MCF 10A (cell line): Measurements from ENCODE around the gene NPC1L1. TPM values are rescaled to one million over a fixed set of nuclear protein-coding genes. Genes with fewer than 3 reads are reported as not detected.

Experiments
- BruUV-seq: library from RNA; stranded (reverse); fragments of 400-500 nt; replicated peaks from 2 replicates; lab custom pipeline; 2021; lab: Mats Ljungman, UMichigan
- CTCF ChIA-PET: fragments of 300-600 bp; sonication (Branson Sonifier 250); formaldehyde crosslinking; extraction: SDS; loops from one replicate; lab custom pipeline; 2021; ENCODE audit warnings: antibody characterized with exemption, inconsistent platforms; lab: Yijun Ruan, JAX
- POLR2A ChIA-PET: fragments of 300-600, 350-650 bp; sonication (Branson Sonifier 250); formaldehyde crosslinking; extraction: SDS; loops from one replicate; lab custom pipeline; 2020; ENCODE audit warnings: antibody characterized with exemption, inconsistent platforms; lab: Yijun Ruan, JAX
- DNase-seq: peaks from one replicate; pipeline ENCODE4 v3.0.0-alpha.2; 2018; ENCODE audit not compliant: unreplicated experiment
- H3K27ac Mint-ChIP-seq: one replicate; pipeline ENCODE4 v1.8.0; 2022; ENCODE audit warnings: mild to moderate bottlenecking, low read depth, mixed read lengths; ENCODE audit not compliant: unreplicated experiment
- H3K27me3 Mint-ChIP-seq: one replicate; pipeline ENCODE4 v1.8.0; 2022; ENCODE audit warnings: mixed read lengths; ENCODE audit not compliant: insufficient read depth, unreplicated experiment
- H3K36me3 Mint-ChIP-seq: one replicate; pipeline ENCODE4 v1.8.0; 2022; ENCODE audit warnings: mild to moderate bottlenecking, moderate library complexity, mixed read lengths; ENCODE audit not compliant: insufficient read depth, unreplicated experiment
- H3K4me1 Mint-ChIP-seq: one replicate; pipeline ENCODE4 v1.8.0; 2022; ENCODE audit warnings: mixed read lengths; ENCODE audit not compliant: insufficient read depth, unreplicated experiment
- H3K4me3 Mint-ChIP-seq: one replicate; pipeline ENCODE4 v1.8.0; 2022; ENCODE audit warnings: mild to moderate bottlenecking, moderate library complexity, mixed read lengths; ENCODE audit not compliant: unreplicated experiment
- H3K9me3 Mint-ChIP-seq: one replicate; pipeline ENCODE4 v1.8.0; 2022; ENCODE audit warnings: mixed read lengths; ENCODE audit not compliant: unreplicated experiment
- intact Hi-C: fragments of 100-400 bp; cut with micrococcal nuclease; formaldehyde crosslinking; loops from 2 replicates; pipeline ENCODE4 v1.14.1; 2022
- total RNA-seq: library from RNA; stranded (reverse); gene quantifications from 2 replicates; pipeline ENCODE4 v1.2.3, GENCODE V29; 2022
- TF ChIP-seq, protein P1 (sequence below): fragments of 200-600 bp; IDR thresholded peaks from one replicate; pipeline ENCODE4 v1.8.0; 2022; ENCODE audit warnings: antibody characterized with exemption, mild to moderate bottlenecking; ENCODE audit not compliant: unreplicated experiment

The NPC1L1 gene
- total RNA-seq, 1 experiment from 2014 or later = 0.07 TPM

DNA sequence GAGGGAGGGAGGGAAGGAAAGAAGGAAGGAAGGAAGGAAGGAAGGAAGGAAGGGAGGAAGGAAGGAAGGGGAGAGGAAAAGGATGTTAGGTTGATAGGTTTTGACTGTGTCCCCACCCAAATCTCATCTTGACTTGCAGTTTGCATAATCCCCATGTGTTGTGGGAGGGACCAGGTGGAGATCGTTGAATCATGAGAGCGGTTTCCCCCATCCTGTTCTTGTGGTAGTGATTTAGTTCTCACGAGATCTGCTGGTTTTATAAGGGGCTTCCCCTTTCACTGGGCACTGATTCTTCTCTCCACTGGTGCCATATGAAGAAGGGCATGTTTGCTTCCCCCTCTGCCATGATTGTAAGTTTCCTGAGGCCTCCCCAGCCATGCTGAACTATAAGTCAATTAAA is 35.5 kb downstream of the NPC1L1 start:
- Mint-ChIP-seq H3K36me3 (peaks cover 6% of the 10 kb centered on the region), H3K9me3 (peaks cover 7% of the 10 kb centered on the region)
- TF ChIP-seq, protein P1, sequence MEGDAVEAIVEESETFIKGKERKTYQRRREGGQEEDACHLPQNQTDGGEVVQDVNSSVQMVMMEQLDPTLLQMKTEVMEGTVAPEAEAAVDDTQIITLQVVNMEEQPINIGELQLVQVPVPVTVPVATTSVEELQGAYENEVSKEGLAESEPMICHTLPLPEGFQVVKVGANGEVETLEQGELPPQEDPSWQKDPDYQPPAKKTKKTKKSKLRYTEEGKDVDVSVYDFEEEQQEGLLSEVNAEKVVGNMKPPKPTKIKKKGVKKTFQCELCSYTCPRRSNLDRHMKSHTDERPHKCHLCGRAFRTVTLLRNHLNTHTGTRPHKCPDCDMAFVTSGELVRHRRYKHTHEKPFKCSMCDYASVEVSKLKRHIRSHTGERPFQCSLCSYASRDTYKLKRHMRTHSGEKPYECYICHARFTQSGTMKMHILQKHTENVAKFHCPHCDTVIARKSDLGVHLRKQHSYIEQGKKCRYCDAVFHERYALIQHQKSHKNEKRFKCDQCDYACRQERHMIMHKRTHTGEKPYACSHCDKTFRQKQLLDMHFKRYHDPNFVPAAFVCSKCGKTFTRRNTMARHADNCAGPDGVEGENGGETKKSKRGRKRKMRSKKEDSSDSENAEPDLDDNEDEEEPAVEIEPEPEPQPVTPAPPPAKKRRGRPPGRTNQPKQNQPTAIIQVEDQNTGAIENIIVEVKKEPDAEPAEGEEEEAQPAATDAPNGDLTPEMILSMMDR = no peak

DNA sequence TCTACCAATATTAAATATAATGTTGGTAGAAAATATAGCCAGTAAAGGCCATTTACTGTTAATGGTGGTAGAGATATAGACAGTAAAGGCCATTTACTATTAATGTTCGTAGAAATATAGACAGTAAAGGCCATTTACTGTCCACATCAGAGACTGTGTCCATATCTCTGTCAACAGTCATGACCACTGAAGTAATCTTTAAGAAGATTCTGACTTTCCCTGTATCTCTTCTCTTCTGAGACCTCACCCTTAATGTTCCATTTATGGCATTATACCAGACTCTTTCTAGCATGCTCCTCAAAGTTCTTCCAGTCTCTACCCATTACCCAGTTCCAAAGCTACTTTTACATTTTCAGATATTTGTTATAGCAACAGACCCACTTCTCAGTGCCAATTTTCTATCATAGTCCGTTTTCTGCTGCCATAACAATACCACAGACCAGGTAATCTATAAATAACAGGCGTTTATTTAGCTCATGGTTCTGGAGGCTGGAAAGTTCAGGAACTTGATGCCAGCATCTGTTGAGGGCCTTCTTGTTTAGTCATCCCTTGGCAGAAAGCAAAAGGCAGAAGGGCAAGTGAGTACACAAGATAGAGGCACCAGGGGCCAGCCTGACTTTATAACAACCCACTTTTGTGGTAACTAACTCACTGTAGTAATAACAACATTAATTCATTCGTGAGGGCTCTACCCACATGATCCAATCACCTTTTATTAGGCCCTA is 42.7 kb downstream of the NPC1L1 start:
- intact Hi-C loops = loop anchor here (10.0 kb wide), 1 partner anchor 46 kb away; the partner anchor contains the start of gene NPC1L1
- ChIA-PET CTCF (interaction anchor here (0.7 to 2.8 kb wide), 4 partner anchors 10 to 67 kb away, joined by 3 to 17 read pairs (median 4); no protein-coding TSS in a partner anchor), POLR2A (interaction anchor here (0.7 to 2.0 kb wide), 3 partner anchors 9 to 83 kb away, joined by 3 to 6 read pairs (median 4); partner anchors contain the start of genes DDX56 and NUDCD3)
- H3K4me3 Mint-ChIP-seq = no peak overlapping the region
- peaks cover 6% of the 10 kb centered on the region for H3K36me3 Mint-ChIP-seq
- H3K4me1 Mint-ChIP-seq = no peaks in the 10 kb centered on the region
- no TSS peak for BruUV-seq
- H3K27me3 Mint-ChIP-seq = no peaks in the 10 kb centered on the region
- TF ChIP-seq, protein P1 = no peak
- no peaks in the 10 kb centered on the region for H3K9me3 Mint-ChIP-seq
- H3K27ac Mint-ChIP-seq = no peak overlapping the region
- DNase-seq = no peak

More for the DNA sequence above, 35.5 kb downstream of the NPC1L1 start:
- DNase-seq = no peak
- Mint-ChIP-seq H3K27ac (no peak overlapping the region), H3K4me3 (no peak overlapping the region), H3K27me3 (no peaks in the 10 kb centered on the region), H3K4me1 (no peaks in the 10 kb centered on the region)
- ChIA-PET POLR2A (interaction anchor here (1.5 kb wide), 1 partner anchor 14 kb away, joined by 4 read pairs; the partner anchor contains the start of gene NUDCD3), CTCF (no interaction called here)
- intact Hi-C loops = no loop called here
- no TSS peak for BruUV-seq

DNA sequence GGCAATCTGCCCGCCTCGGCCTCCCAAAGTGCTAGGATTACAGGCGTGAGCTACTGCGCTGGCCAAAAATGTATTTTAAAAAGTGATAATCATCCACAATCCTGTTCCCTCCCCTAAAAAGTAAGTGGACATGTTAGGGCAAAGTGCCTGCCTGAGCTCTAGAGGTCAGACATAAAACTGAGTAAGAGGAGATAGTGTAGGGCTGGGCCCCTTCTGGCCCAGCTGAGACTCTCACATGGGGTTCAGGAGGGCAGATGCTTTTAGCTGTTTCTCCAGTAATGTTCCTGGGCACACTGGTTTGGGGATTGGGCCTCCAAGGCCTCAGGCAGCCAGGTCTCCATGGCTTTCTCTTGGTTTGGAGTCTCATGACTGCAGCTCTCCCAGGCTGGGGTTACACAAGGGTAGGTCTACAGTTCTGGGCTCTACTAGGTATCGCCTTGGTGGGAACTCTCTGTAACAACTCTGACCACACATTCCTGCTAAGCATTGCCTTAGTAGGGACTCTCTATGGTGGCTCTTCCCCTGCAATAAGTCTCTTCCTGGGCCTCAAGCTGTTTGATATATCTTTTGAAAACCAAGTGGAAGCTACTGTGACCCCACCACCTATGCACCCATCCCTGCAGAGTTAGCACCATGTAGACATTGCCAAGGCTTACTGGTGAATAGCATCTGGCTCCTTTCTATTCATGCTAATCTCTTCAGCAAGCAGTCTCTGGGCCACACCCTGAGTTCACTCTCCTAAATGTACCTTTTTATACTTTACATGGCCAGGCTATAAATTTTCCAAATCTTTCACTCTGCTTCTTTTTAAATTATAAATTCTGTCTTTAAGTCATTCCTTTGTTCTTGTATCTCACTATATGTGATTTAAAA is 43.7 kb downstream of the NPC1L1 start:
- H3K9me3 Mint-ChIP-seq = no peaks in the 10 kb centered on the region
- intact Hi-C loops = loop anchor here (10.0 kb wide), 1 partner anchor 47 kb away; the partner anchor contains the start of gene NPC1L1
- no peaks in the 10 kb centered on the region for H3K27me3 Mint-ChIP-seq
- no TSS peak for BruUV-seq
- CTCF ChIA-PET = interaction anchor here (0.6 to 2.8 kb wide), 6 partner anchors 11 to 262 kb away, joined by 3 to 17 read pairs (median 3); no protein-coding TSS in a partner anchor
- no peaks in the 10 kb centered on the region for H3K4me1 Mint-ChIP-seq
- POLR2A ChIA-PET = interaction anchor here (1.0 to 2.0 kb wide), 4 partner anchors 10 to 85 kb away, joined by 4 read pairs; partner anchors contain the start of genes DDX56 and TMED4
- no peak overlapping the region for H3K27ac Mint-ChIP-seq
- DNase-seq = no peak
- H3K36me3 Mint-ChIP-seq = peaks cover 6% of the 10 kb centered on the region
- TF ChIP-seq, protein P1 = no peak
- no peak overlapping the region for H3K4me3 Mint-ChIP-seq
